Posterior vena cava (tissue), 2 donors: ENCODE measurements around the gene MED12. TPM values are rescaled to one million over a fixed set of nuclear protein-coding genes. Genes with fewer than 3 reads are reported as not detected.
A peak's percentile ranks its signal among the peaks of the same experiment; 100 is the strongest.

ENCODE experiments used
- DNase-seq: peaks from one replicate; pipeline ENCODE4 v3.0.0-alpha.2; 2020; ENCODE audit warnings: low spot score
- intact Hi-C, 2 donors: fragments of 100-400 bp; cut with DNase I; formaldehyde crosslinking; loops; one replicate each; pipeline versions ENCODE4 v1.14.1 to v1.14.2; 2022 to 2023
- long read RNA-seq, 2 donors: library from polyadenylated mRNA; unstranded; transcript quantifications; one replicate each; pipeline ENCODE4 v2.0.0, GENCODE V29; 2020 to 2021
- total RNA-seq, 2 donors: library from RNA; stranded (reverse); fragmentation: NEBNext Ultra II Directional; extraction: Animal tissue kit (Norgen Biotek cat#: 25700); gene quantifications; one replicate each; pipeline ENCODE4 v1.2.1, GENCODE V29; 2021
- donor health status: DM: yes; HTN: yes; CAD: no.
- donor health status: DM: yes; HTN: yes; CAD: no.

The MED12 gene
- total RNA-seq, result 10 to 100 TPM; 29.2 to 33.0 TPM
- long read RNA-seq, donor 1, partial matches to known transcripts, result 6 of 6 reads
- long read RNA-seq, donor 1, other reads (novel, unspliced or antisense), result 0 of 6 reads
- long read RNA-seq, donor 2, partial matches to known transcripts, result 5 of 6 reads
- long read RNA-seq, donor 2, other reads (novel, unspliced or antisense), result 1 of 6 reads

GRCh38 chrX:71118032-71118984 lies at the start of gene MED12:
MED12 (plus strand) TSS chrX:71118596; CDS start chrX:71118755, 159 bp downstream.
- DNase-seq, result peak; percentile 94
- intact Hi-C loops, result no loop called here

DNA sequence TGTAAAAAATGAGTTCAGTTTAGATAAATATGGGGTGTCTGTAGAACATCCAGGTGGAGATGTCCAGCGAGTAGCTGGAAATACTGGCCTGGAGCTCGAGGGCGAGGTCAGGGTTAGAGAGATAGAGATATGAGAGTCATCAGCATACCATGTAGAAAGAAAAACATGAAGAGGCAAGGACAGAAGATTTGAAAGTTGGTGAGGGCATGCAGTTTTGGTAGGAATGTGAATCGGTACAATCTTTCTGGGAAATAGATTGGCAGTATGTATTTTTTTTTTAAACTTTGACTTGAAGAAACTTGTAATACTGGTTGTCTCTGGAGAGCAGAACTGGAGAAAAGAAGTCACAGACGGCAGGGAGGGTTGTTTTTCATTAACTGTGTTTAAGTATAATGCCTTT lies 47.9 kb upstream of the MED12 start:
- intact Hi-C loops, result no loop called here
- no peak for DNase-seq

DNA sequence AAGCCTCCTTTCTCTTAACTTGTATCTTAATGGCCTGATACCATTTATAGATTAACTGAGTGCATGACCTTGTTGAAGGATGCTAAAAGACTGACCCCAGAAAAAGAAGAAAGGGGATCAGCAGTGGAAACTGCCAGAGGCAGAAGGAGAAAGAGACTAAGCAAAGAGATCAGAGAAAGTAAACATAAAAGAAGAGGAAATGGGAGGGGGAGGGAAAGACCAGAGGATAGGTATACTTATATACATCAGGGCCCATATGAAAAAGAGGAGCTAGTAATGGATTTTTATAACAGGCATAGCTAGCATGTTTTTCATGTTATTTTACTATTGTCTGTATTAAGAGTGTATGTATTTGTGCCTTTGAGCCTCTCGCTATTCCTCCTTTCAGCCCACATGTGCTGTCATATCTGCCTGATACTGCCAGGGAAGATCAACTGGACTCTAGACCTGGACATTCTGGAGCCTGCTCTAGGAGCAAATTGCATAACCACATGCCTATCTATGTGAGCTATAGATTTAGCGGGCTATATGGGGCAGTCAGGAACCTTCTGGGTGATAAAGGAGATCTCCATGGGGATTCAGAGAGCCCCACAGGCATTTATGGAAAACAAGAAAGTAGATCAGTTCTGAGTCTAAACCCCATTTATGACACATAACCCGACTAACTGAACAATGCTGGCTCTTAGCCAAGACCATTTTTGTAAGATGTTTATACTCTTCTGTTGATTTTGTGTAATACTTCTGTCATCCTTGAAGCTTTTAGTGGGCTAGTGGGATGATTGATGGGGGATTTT lies 36.9 kb upstream of the MED12 start:
- intact Hi-C loops, result no loop called here
- DNase-seq, result no peak

GRCh38 chrX:71082124-71082647 lies 36.2 kb upstream of the MED12 start:
- intact Hi-C loops, result no loop called here
- DNase-seq, result no peak

DNA sequence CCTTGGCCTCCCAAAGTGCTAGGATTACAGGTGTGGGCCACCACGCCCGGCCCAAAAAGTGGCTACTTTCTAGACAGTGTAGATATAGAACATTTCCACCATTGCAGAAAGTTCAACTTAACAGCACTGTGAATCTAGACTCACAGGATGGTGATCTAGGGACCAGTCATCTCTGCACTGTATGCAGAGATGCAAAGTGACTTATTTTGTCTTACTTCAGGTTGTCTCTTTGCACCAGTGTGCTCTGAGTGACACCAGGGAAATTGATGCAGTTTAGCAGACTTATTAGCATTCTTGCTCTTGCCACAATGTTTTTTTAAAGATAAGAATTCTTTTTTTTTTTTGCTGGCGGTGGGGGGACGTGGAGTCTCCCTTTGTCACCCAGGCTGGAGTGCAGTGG lies 35.6 kb upstream of the MED12 start:
- intact Hi-C loops, result no loop called here
- DNase-seq, result no peak

DNA sequence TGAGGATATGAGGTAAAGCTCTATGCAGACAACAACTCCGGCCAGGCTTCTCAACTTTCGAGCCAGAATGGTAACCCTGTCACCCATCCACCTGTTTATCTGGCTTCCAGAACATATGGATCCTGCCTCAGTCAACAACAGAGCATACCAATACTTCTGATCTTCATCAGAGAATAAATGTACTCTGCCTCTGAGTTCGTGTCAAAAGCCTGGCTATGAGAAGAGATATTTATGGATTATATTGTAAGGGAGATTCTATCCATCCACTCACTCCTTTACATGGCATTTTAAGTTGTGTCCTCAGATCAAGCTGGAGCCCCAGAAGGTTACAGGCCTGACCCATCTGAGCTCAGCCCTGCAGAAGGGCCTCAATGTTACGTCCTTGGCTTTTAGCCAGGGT lies 32.5 kb upstream of the MED12 start:
- DNase-seq, result no peak
- intact Hi-C loops, result no loop called here

DNA sequence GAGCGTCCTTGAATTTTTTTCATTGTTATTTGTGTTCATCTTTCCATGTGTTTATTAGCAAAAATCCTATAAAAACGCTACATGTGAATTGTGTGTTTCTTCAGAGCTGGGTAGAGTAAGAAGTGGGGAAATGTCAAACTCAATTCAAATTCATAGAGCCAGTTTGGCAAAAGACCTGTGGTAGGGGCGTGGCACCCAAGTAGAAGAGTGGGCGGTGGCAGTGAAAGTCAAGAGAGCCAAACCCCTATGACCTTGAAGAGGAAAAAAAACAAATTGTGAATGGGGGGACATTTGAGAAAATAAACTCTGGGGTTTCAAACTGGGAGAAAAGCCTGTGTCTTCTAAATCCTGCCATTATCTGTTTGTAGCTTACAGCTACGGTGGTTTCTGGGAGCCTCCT lies 27.1 kb upstream of the MED12 start:
- DNase-seq, result no peak
- intact Hi-C loops, result no loop called here

DNA sequence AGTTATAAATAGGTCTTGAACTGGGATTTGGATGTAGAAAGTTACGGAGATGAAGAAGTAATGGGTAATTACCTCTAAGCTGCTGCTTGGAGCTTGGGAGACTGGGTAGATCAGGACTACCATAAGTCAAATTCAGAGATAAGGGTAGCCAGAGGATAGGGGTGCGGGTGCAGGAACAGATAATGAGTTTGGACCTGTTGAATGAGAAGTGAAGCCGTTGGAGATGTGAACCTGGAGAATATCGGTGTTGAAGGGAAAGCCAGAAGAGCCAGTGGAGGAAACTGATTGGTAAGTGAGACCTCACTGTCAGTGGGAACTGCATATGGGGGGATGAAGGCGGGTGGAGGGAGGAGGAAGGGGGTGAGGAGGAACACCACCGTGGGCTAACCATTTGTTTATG lies 23.4 kb upstream of the MED12 start:
- no peak for DNase-seq
- intact Hi-C loops, result no loop called here

DNA sequence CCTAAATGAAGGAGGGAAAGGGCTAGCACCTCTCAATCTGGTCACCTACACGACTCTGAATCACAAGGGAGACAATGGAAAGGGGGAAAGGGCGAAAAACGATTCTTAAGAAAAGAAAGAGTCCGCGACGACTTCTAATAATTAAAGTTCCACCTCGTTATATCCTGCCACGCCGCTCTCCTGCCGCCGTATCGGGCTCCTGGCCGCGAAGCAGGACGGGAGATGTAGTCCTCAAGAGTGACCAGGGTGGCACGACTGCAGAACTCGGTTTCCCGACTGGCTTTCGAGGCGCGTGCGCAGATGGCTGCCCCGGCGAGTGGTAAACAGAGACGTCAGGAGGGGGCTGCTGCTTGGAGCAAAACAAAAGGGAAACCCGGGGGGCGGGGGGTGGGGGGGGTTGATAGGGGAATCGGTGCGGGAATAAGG lies 22.8 kb upstream of the MED12 start, which contains the start of gene FOXO4:
FOXO4 (plus strand) TSS at position 297 of the 426 bp plus-strand sequence. CDS start 678 bp downstream, outside the sequence.
- intact Hi-C loops, result no loop called here
- peak; percentile 96 for DNase-seq

DNA sequence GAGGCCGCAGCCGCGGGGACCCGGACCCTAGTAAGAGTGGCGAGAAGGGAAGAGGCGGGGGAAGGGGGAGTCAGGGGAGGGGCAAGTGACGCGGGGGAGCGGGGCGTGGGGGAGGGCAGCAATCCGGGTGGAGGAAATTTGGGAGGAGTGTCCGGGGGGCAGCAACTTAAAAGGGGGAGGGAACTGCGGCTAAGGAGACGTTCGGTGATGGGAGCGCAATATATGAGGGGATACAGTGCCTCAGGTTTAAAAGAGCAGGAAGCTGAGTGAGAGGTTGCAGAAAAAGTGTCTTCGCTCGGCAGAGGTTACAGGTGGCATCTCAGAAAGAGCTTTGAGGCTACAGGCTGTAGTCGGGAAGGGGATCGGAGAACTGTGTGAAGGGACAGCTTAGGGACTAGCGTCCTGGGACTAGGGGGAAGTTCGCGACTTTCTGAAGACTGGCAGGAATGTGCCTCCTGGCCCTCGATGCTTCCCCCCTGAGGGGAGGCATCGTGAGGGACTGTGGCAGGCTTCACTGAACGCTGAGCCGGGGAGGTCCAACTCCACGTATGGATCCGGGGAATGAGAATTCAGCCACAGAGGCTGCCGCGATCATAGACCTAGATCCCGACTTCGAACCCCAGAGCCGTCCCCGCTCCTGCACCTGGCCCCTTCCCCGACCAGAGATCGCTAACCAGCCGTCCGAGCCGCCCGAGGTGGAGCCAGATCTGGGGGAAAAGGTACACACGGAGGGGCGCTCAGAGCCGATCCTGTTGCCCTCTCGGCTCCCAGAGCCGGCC lies 22.2 kb upstream of the MED12 start:
- intact Hi-C loops, result no loop called here
- DNase-seq, result peak; percentile 83

GRCh38 chrX:71096760-71097032 lies 21.7 kb upstream of the MED12 start:
- intact Hi-C loops, result no loop called here

DNA sequence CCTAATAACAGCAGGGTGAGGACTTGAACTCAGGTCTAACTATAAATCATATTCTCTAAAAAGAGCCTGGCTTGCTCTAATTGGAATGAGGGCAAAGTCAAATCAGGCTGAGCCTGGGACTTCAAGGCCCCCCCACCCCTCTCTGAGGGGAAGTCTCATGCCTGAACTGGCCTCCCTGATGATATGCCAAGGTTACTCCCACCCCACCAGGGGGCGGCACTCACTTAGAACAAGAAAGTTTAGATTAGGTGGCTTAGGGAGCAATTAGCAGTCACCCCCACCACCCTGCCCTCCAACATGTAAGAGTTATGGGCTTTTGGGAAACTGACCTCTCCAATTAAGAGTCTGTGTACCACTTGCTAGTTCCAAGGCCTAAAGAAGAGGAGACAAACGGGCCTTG lies 20.1 kb upstream of the MED12 start:
- intact Hi-C loops, result no loop called here
- no peak for DNase-seq

More at GRCh38 chrX:71096760-71097032, 21.7 kb upstream of the MED12 start:
- DNase-seq, result no peak

DNA sequence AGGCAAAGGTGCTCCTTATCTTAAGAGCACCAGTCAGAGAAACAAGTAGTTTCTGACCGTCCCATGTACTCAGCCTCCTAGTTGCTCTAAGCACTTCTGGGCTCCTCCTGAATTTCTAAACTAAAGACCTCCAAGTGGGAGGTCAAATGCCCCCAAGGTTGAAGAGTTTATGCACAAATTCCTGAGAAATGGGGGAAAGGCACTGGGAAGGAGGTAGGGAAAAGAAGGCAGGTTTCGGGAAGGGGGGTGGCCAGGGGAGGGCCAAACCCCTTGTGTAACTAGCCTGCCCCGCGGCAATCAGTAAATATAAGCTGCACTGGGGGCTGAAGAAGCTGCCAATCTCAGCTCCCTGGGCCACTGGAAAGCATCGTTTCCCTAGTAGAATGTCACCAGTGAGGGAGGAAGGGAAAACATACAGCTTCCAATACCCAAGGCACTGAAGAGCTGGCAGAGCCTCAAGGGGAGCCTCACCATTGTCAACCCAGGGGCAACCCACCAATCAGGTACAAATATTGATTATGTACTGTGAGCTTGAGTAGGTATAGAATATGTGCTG lies 19.4 kb upstream of the MED12 start:
- no peak for DNase-seq
- intact Hi-C loops, result no loop called here

- intact Hi-C loops, result no loop called here
- no peak for DNase-seq
Measured at GRCh38 chrX:71099736-71100135, 18.7 kb upstream of the MED12 start.

DNA sequence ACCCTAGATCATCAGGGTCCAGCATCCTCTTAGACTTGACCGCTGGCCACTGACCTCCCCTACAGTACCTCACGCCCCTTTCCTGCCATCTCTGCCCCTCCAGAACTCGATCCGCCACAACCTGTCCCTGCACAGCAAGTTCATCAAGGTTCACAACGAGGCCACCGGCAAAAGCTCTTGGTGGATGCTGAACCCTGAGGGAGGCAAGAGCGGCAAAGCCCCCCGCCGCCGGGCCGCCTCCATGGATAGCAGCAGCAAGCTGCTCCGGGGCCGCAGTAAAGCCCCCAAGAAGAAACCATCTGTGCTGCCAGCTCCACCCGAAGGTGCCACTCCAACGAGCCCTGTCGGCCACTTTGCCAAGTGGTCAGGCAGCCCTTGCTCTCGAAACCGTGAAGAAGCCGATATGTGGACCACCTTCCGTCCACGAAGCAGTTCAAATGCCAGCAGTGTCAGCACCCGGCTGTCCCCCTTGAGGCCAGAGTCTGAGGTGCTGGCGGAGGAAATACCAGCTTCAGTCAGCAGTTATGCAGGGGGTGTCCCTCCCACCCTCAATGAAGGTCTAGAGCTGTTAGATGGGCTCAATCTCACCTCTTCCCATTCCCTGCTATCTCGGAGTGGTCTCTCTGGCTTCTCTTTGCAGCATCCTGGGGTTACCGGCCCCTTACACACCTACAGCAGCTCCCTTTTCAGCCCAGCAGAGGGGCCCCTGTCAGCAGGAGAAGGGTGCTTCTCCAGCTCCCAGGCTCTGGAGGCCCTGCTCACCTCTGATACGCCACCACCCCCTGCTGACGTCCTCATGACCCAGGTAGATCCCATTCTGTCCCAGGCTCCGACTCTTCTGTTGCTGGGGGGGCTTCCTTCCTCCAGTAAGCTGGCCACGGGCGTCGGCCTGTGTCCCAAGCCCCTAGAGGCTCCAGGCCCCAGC lies 17.6 kb upstream of the MED12 start:
- no peak for DNase-seq
- intact Hi-C loops, result no loop called here

- DNase-seq, result no peak
- intact Hi-C loops, result no loop called here
Measured at GRCh38 chrX:71102292-71102691, 16.1 kb upstream of the MED12 start.

GRCh38 chrX:71103110-71103983 lies 15.0 kb upstream of the MED12 start:
- no peak for DNase-seq
- intact Hi-C loops, result no loop called here
